Activated T-cell treated with anti-CD3 and anti-CD28 coated beads, Interleukin-2, amount 50 U/mL, for 72 hours (primary cell): ENCODE results near the gene LYPD6B. TPM values are rescaled to one million over a fixed set of nuclear protein-coding genes. Genes with fewer than 3 reads are reported as not detected.
A peak's percentile ranks its signal among the peaks of the same experiment; 100 is the strongest.

Source experiments
- ATAC-seq, 2 donors: fragments of 150-1000 bp; cut with Tn5 transposase; replicated peaks in 1 of 2; 2 replicates each; pipeline ENCODE4 v1.10.0; 2021; ENCODE audit warnings: moderate library complexity in 2 of 2, mild to moderate bottlenecking in 1 of 2
- DNase-seq, 2 donors: peaks; one replicate each; pipeline ENCODE4 v3.0.0; 2021 to 2022; ENCODE audit warnings: mixed read lengths in 1 of 2
- H3K27ac Mint-ChIP-seq: one replicate; pipeline ENCODE4 v1.8.0; 2022; ENCODE audit warnings: mild to moderate bottlenecking, moderate library complexity, mixed read lengths
- H3K27me3 Mint-ChIP-seq: one replicate; pipeline ENCODE4 v1.8.0; 2022; ENCODE audit warnings: low read depth, mixed read lengths
- H3K36me3 Mint-ChIP-seq, 2 donors: one replicate each; pipeline ENCODE4 v1.8.0; 2022; ENCODE audit warnings: mixed read lengths in 2 of 2, mild to moderate bottlenecking in 1 of 2; ENCODE audit not compliant: insufficient read depth in 2 of 2
- H3K4me1 Mint-ChIP-seq: one replicate; pipeline ENCODE4 v1.8.0; 2022; ENCODE audit warnings: low read depth, mixed read lengths
- H3K4me3 Mint-ChIP-seq, 2 donors: one replicate each; pipeline ENCODE4 v1.8.0; 2022; ENCODE audit warnings: mild to moderate bottlenecking in 2 of 2, mixed read lengths in 2 of 2, moderate library complexity in 2 of 2
- H3K9me3 Mint-ChIP-seq, 2 donors: one replicate each; pipeline ENCODE4 v1.8.0; 2022; ENCODE audit warnings: mixed read lengths in 2 of 2
- total RNA-seq, 2 donors: library from RNA; stranded (reverse); gene quantifications; one replicate each; pipeline ENCODE4 v1.2.3, GENCODE V29; 2022

Gene LYPD6B
- total RNA-seq, 2 donors from 2014 or later: not detected

- H3K4me3 Mint-ChIP-seq: no peak overlapping the region
- H3K27ac Mint-ChIP-seq: no peak overlapping the region
- H3K4me1 Mint-ChIP-seq: peaks cover 18% of the 10 kb centered on the region
- H3K9me3 Mint-ChIP-seq: no peaks in the 10 kb centered on the region
- peaks cover 5% of the 10 kb centered on the region in 2 donors for H3K36me3 Mint-ChIP-seq
- no peaks in the 10 kb centered on the region for H3K27me3 Mint-ChIP-seq
- DNase-seq (no peak), ATAC-seq (no peak)
Measured at GRCh38 chr2:149002378-149002890, 36.1 kb upstream of the LYPD6B start.

DNA sequence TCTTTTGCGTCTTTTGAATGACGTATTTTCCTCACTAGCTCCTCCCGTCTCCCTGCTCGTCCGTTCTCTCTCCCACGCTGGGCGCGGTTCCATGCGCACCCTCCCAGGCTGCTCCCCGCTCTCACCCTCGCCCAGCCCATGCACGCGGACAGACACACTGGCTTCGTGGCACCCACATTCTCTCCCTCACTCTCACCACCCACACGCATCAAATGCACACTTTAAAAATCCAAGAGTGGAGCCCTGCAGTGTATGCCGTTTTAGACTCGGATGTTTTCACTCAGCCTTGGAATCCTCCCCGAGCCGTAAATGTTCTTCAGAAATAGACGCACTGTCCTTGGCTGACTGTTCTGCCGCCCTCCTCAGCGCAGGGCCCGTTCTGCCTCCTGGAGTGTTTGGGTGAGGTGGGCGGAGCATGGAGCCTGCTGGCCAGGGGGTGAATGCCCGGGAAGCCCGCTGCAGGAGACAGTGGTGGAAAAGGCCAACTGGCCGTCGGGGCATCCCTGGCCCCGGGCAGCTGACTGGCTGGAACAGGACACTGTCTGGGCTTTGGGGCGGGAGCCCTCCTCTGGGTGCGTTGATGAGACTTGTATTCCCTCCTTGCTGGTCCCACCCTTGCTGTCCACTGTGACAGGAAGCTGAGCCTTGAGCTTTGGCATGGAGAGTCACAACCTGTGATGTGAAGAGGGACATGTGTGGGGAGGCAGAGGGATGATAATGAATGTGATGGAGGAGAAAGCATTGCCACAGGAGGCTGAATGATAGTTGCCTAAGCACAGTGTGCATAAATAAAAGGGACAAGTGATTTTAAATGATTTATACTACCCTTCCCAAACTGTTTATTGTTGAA is 35.4 kb upstream of the LYPD6B start:
- H3K4me3 Mint-ChIP-seq: no peak overlapping the region
- H3K9me3 Mint-ChIP-seq: no peaks in the 10 kb centered on the region
- H3K4me1 Mint-ChIP-seq: peaks cover 18% of the 10 kb centered on the region
- ATAC-seq (no peak), DNase-seq (no peak)
- no peaks in the 10 kb centered on the region for H3K27me3 Mint-ChIP-seq
- H3K27ac Mint-ChIP-seq: no peak overlapping the region
- peaks cover 5% of the 10 kb centered on the region in 2 donors for H3K36me3 Mint-ChIP-seq

- no peak for ATAC-seq
- Mint-ChIP-seq H3K9me3 (no peaks in the 10 kb centered on the region), H3K4me1 (peaks cover 13% of the 10 kb centered on the region), H3K36me3 (peaks cover 5% of the 10 kb centered on the region in 2 donors), H3K4me3 (no peak overlapping the region), H3K27ac (no peak overlapping the region), H3K27me3 (no peaks in the 10 kb centered on the region)
- DNase-seq: no peak
Measured at GRCh38 chr2:149004836-149005235, 33.7 kb upstream of the LYPD6B start.

- ATAC-seq: no peak
- Mint-ChIP-seq H3K36me3 (peaks cover 5% of the 10 kb centered on the region in 2 donors), H3K4me1 (peaks cover 5% of the 10 kb centered on the region), H3K27ac (no peak overlapping the region), H3K4me3 (no peak overlapping the region), H3K27me3 (no peaks in the 10 kb centered on the region), H3K9me3 (no peaks in the 10 kb centered on the region)
- DNase-seq: no peak
Measured at GRCh38 chr2:149005471-149006077, 32.9 kb upstream of the LYPD6B start.

GRCh38 chr2:149006883-149007543 is 31.5 kb upstream of the LYPD6B start:
- no peaks in the 10 kb centered on the region for H3K27me3 Mint-ChIP-seq
- H3K36me3 Mint-ChIP-seq: peaks cover 1 to 5% of the 10 kb centered on the region in 2 donors
- no peaks in the 10 kb centered on the region for H3K4me1 Mint-ChIP-seq
- no peaks in the 10 kb centered on the region for H3K9me3 Mint-ChIP-seq
- no peak overlapping the region for H3K27ac Mint-ChIP-seq
- ATAC-seq (no peak), DNase-seq (no peak)
- no peak overlapping the region for H3K4me3 Mint-ChIP-seq

GRCh38 chr2:149008381-149008780 is 30.1 kb upstream of the LYPD6B start:
- DNase-seq: no peak
- H3K36me3 Mint-ChIP-seq: peaks cover 0 to 1% of the 10 kb centered on the region in 2 donors
- no peaks in the 10 kb centered on the region for H3K27me3 Mint-ChIP-seq
- H3K9me3 Mint-ChIP-seq: no peaks in the 10 kb centered on the region
- H3K4me3 Mint-ChIP-seq: no peak overlapping the region
- ATAC-seq: no peak
- no peak overlapping the region for H3K27ac Mint-ChIP-seq
- H3K4me1 Mint-ChIP-seq: no peaks in the 10 kb centered on the region

DNA sequence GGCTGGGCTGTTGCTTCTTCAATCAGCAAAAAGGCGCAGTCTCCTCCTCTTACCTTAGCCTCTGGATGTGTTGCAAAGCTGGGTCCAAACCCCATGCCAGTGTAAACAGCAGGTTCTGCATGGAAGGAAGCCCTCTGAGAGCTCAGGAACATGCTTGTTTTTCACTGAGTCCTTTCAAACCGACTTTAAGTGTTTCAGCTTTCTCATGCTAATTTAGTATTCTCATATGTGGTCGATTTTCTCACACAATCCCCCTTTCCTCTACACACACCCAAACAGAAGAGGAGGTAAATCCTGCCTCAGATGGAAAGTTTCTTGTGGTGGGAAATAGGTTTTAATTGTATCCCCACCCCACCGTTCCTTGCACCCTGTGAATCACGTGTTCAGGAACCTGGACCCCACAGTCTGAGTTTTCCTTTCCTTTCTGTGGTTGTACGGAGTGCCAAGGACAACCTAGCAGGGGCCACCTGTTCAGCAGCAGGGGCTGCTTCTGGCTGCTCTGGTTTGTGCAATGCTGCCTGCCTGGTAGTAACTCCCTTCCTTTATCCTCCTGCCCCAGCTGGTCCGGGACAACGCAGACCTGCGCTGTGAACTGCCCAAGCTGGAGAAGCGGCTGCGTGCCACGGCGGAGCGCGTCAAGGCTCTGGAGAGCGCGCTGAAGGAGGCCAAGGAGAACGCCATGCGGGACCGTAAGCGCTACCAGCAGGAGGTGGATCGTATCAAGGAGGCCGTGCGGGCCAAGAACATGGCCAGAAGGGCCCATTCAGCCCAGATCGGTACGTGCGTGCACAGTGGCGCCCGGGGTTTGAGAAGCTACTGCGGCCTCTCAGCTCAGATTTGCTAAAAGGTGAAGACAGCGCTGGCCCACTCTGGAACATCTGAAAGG is 28.7 kb upstream of the LYPD6B start:
- Mint-ChIP-seq H3K27ac (no peak overlapping the region), H3K9me3 (no peaks in the 10 kb centered on the region), H3K36me3 (peaks cover 0 to 1% of the 10 kb centered on the region in 2 donors), H3K4me3 (no peak overlapping the region), H3K27me3 (no peaks in the 10 kb centered on the region), H3K4me1 (no peaks in the 10 kb centered on the region)
- DNase-seq (no peak), ATAC-seq (no peak)

DNA sequence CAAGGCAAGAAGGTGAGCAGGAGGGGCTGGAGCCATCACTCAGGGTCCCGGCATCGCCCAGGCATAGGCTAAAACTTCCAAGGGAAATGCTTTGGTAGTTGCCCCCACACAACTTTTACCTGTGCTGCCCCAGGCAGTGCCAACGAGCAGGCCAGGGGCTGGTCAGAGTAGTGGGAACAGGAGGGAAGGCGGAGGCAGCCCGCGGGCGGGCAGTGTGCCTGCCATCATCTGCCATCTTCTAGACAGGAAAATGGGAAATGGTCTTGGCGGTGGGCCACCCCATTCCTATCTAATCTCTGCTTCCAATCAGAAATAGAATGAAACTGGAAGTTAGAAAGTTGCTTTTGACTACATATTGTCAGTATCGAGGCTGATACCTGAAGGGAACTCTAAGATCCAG is 26.0 kb upstream of the LYPD6B start:
- H3K4me1 Mint-ChIP-seq: no peaks in the 10 kb centered on the region
- no peak overlapping the region for H3K4me3 Mint-ChIP-seq
- DNase-seq: no peak
- H3K9me3 Mint-ChIP-seq: no peaks in the 10 kb centered on the region
- no peak for ATAC-seq
- no peaks in the 10 kb centered on the region for H3K27me3 Mint-ChIP-seq
- peaks cover 0 to 1% of the 10 kb centered on the region in 2 donors for H3K36me3 Mint-ChIP-seq
- no peak overlapping the region for H3K27ac Mint-ChIP-seq

- H3K36me3 Mint-ChIP-seq: no peaks in the 10 kb centered on the region
- no peak for DNase-seq
- H3K27me3 Mint-ChIP-seq: no peaks in the 10 kb centered on the region
- no peaks in the 10 kb centered on the region for H3K9me3 Mint-ChIP-seq
- no peak overlapping the region for H3K4me3 Mint-ChIP-seq
- ATAC-seq: no peak
- H3K4me1 Mint-ChIP-seq: no peaks in the 10 kb centered on the region
- H3K27ac Mint-ChIP-seq: no peak overlapping the region
Measured at GRCh38 chr2:149015501-149015900, 23.0 kb upstream of the LYPD6B start.

- H3K4me3 Mint-ChIP-seq: no peak overlapping the region
- H3K9me3 Mint-ChIP-seq: no peaks in the 10 kb centered on the region
- no peaks in the 10 kb centered on the region for H3K36me3 Mint-ChIP-seq
- no peak overlapping the region for H3K27ac Mint-ChIP-seq
- DNase-seq: no peak
- no peak for ATAC-seq
- no peaks in the 10 kb centered on the region for H3K4me1 Mint-ChIP-seq
- H3K27me3 Mint-ChIP-seq: no peaks in the 10 kb centered on the region
Measured at GRCh38 chr2:149015926-149016563, 22.5 kb upstream of the LYPD6B start.

GRCh38 chr2:149017116-149017985 is 21.1 kb upstream of the LYPD6B start:
- Mint-ChIP-seq H3K9me3 (no peaks in the 10 kb centered on the region), H3K4me1 (no peaks in the 10 kb centered on the region), H3K36me3 (no peaks in the 10 kb centered on the region), H3K27ac (no peak overlapping the region), H3K27me3 (no peaks in the 10 kb centered on the region), H3K4me3 (no peak overlapping the region)
- ATAC-seq: peak; percentile 58 to 64
- peak; percentile 73 to 78 for DNase-seq
